Keratinocyte (primary cell): Measurements from ENCODE around the gene DHX36. TPM values are rescaled to one million over a fixed set of nuclear protein-coding genes. Genes with fewer than 3 reads are reported as not detected.

Source experiments
- DNase-seq: peaks from one replicate; pipeline ENCODE4 v3.0.0-alpha.2; 2011; ENCODE audit warnings: low read depth, missing footprints, low spot score
- FAIRE-seq: peaks from 2 replicates; lab custom pipeline; 2011; peaks lifted over from hg19 to GRCh38; lab: Jason Lieb, UNC
- H2AFZ ChIP-seq: 2 replicates; pipeline ENCODE4 v1.6.0; 2012; ENCODE audit warnings: low read length, control low read depth, inconsistent platforms; ENCODE audit not compliant: control insufficient read depth
- H3K27ac ChIP-seq: 2 replicates; pipeline ENCODE4 v1.5.1; 2011; ENCODE audit warnings: low read length; ENCODE audit not compliant: control insufficient read depth, insufficient read depth
- H3K27me3 ChIP-seq: 3 replicates; pipeline ENCODE4 v1.6.0; 2011; ENCODE audit warnings: low read length; ENCODE audit not compliant: control insufficient read depth, insufficient read depth; ENCODE audit errors: extremely low read depth
- H3K36me3 ChIP-seq, 2 experiments: 2 replicates in 1 of 2; 3 replicates in 1 of 2; pipeline ENCODE4 v1.5.1; 2011; ENCODE audit warnings: low read length in 2 of 2, mild to moderate bottlenecking in 1 of 2; ENCODE audit not compliant: control insufficient read depth in 2 of 2, insufficient read depth in 2 of 2; ENCODE audit errors: extremely low read depth in 1 of 2
- H3K4me1 ChIP-seq: 3 replicates; pipeline ENCODE4 v1.5.1; 2011; ENCODE audit warnings: low read length; ENCODE audit not compliant: control insufficient read depth, insufficient read depth; ENCODE audit errors: extremely low read depth
- H3K4me2 ChIP-seq: 3 replicates; pipeline ENCODE4 v1.6.0; 2011; ENCODE audit warnings: low read depth, low read length; ENCODE audit not compliant: control insufficient read depth, insufficient read depth; ENCODE audit errors: extremely low read depth
- H3K4me3 ChIP-seq, 3 experiments: fragments of 200-600 bp in 1 of 3; sonication (generic) in 1 of 3; 2 replicates in 2 of 3; 3 replicates in 1 of 3; pipeline ENCODE4 v1.5.1; 2011 to 2016; ENCODE audit warnings: low read length in 3 of 3, mild to moderate bottlenecking in 3 of 3, control low read depth in 2 of 3, inconsistent platforms in 1 of 3, low read depth in 1 of 3, mixed read lengths in 1 of 3, mixed run types in 1 of 3, moderate library complexity in 1 of 3; ENCODE audit not compliant: control insufficient read depth in 2 of 3, insufficient read depth in 2 of 3; ENCODE audit errors: extremely low read depth in 1 of 3
- H3K79me2 ChIP-seq: 2 replicates; pipeline ENCODE4 v1.6.0; 2012; ENCODE audit warnings: low read length; ENCODE audit not compliant: control insufficient read depth, insufficient read depth
- H3K9ac ChIP-seq: 3 replicates; pipeline ENCODE4 v1.6.0; 2011; ENCODE audit warnings: low read length; ENCODE audit not compliant: control insufficient read depth, insufficient read depth; ENCODE audit errors: extremely low read depth
- H3K9me1 ChIP-seq: 3 replicates; pipeline ENCODE4 v1.6.0; 2011; ENCODE audit warnings: low read length; ENCODE audit not compliant: control insufficient read depth, insufficient read depth; ENCODE audit errors: extremely low read depth
- H3K9me3 ChIP-seq: 2 replicates; pipeline ENCODE4 v1.5.1; 2012; ENCODE audit warnings: low read depth, low read length; ENCODE audit not compliant: control insufficient read depth
- H4K20me1 ChIP-seq: 3 replicates; pipeline ENCODE4 v1.6.0; 2011; ENCODE audit warnings: low read length; ENCODE audit not compliant: control insufficient read depth, insufficient read depth; ENCODE audit errors: extremely low read depth
- EZH2 ChIP-seq: IDR thresholded peaks from one replicate; pipeline ENCODE4 v1.6.1; 2012; ENCODE audit warnings: inconsistent platforms, mild to moderate bottlenecking, low read length, moderate library complexity
- dilution Hi-C: fragments of 300-500 bp; cut with MboI; formaldehyde crosslinking; loops from one replicate; pipeline ENCODE4 v1.7.0; 2020; ENCODE audit warnings: low sequenced_read_pairs; ENCODE audit not compliant: extremely low pct_ligation_motif_present
- polyA plus RNA-seq, 5 experiments: library from polyadenylated mRNA; depleted of rRNA in 3 of 5; stranded (reverse) in 3 of 5; stranded (forward) in 1 of 5; unstranded in 1 of 5; fragments of >200 nt; gene quantifications; 1 replicate in 1 of 5; 2 replicates in 3 of 5; 3 replicates in 1 of 5; pipeline versions ENCODE4 v1.2.1 to v1.2.3, GENCODE V29; 2011 to 2012; ENCODE audit warnings: missing spikeins in 2 of 5, low read depth in 1 of 5, low replicate concordance in 1 of 5
- TF ChIP-seq, protein P1 (sequence below), 3 experiments: IDR thresholded peaks in 1 of 3; conservative IDR thresholded peaks in 1 of 3; optimal IDR thresholded peaks in 1 of 3; 2 replicates in 2 of 3; 3 replicates in 1 of 3; pipeline versions ENCODE3 to v1.5.1; 2011; ENCODE audit warnings: low read length in 3 of 3, mild to moderate bottlenecking in 3 of 3, moderate library complexity in 2 of 3, control low read depth in 1 of 3, inconsistent platforms in 1 of 3; ENCODE audit not compliant: insufficient read depth in 2 of 3; ENCODE audit errors: extremely low read depth in 1 of 3

The DHX36 gene
- polyA plus RNA-seq, 1 donor (not counting 4 experiments of a cell fraction or from before 2014, with no cell fraction given) = 72.3 TPM

DNA sequence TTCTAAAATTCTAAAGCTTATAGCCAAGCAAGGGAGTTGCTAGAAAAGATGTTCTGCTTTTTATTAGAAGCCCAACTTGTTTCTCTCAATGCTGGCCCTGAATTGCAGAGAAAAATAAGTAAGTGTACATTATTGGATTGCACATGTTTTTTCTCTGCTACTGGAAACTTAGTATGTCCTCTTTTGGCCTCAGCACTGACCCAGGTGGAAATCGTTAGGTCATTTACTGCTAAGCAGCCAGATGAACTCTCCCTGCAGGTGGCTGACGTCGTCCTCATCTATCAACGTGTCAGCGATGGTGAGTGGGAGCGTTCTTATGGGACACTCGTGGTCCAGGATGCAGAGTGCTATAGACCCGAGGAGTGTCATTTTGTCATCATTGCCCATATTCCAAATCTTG is 69.8 kb downstream of the DHX36 start:
- Histone ChIP-seq H3K79me2 (no peaks in the 10 kb centered on the region), H3K4me1 (no peaks in the 10 kb centered on the region), H4K20me1 (no peaks in the 10 kb centered on the region), H3K27me3 (no peaks in the 10 kb centered on the region), H3K4me3 (no peak overlapping the region), H3K36me3 (peaks cover 7 to 13% of the 10 kb centered on the region in 2 experiments), H2AFZ (no peak overlapping the region), H3K9me1 (no peaks in the 10 kb centered on the region), H3K9me3 (no peaks in the 10 kb centered on the region), H3K4me2 (no peak overlapping the region), H3K9ac (no peak overlapping the region), H3K27ac (no peak overlapping the region)
- no peak for DNase-seq
- FAIRE-seq = no peak
- dilution Hi-C loops = no loop called here
- TF ChIP-seq, protein P1, sequence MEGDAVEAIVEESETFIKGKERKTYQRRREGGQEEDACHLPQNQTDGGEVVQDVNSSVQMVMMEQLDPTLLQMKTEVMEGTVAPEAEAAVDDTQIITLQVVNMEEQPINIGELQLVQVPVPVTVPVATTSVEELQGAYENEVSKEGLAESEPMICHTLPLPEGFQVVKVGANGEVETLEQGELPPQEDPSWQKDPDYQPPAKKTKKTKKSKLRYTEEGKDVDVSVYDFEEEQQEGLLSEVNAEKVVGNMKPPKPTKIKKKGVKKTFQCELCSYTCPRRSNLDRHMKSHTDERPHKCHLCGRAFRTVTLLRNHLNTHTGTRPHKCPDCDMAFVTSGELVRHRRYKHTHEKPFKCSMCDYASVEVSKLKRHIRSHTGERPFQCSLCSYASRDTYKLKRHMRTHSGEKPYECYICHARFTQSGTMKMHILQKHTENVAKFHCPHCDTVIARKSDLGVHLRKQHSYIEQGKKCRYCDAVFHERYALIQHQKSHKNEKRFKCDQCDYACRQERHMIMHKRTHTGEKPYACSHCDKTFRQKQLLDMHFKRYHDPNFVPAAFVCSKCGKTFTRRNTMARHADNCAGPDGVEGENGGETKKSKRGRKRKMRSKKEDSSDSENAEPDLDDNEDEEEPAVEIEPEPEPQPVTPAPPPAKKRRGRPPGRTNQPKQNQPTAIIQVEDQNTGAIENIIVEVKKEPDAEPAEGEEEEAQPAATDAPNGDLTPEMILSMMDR (optimal IDR thresholded peaks at IDR 0.05 in 1 of 3, IDR thresholded peaks at IDR 0.05 in 1 of 3, conservative IDR thresholded peaks at IDR 0.05 in 1 of 3; ENCODE audit: extremely low read depth in 1 of 3, insufficient read depth in 2 of 3, low read length in 3 of 3) = no peak
- no peak for TF ChIP-seq EZH2

DNA sequence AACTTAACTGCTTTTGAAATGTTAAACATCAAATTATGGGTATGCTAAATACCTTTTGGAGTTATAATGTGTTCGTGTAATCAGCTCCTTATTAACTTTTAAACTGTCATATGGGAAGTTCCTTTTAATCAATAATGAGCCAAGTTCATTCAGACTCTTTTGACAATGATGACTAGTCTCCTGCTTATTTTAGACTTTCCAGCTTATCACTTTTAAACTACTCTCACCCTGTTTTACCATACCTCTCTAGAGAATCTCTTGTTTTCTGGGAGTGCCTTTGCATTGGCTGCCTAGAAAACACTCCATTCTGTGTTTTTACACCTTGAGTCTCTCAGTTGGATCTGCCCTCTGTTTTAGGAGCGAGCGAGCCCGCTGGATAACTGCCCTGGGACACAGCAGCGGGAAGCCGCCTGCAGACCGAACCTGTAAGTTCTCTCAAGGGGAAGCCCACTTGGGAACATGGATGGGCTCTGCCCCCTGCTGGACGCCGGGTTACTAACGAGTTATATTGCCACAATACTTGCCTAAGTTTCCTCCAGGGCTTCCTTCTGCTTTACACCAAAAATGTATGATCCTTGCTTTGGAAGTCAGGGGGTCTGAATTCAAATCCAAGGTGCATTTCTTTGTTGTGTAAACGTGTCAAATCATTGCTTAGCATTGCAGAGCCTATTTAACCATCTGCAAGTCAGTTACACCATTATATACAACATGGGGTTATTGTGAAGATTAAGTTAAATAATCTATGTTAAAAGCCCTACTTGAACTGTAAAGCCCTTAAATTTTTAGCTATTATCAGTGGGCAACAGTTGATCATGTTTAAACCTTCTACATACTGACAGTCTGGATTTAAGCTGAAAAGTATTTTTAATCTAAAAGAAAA is 71.3 kb downstream of the DHX36 start:
- DNase-seq = peak; percentile 46
- no peaks in the 10 kb centered on the region for H3K4me1 ChIP-seq
- no peaks in the 10 kb centered on the region for H4K20me1 ChIP-seq
- FAIRE-seq = peak; percentile 71
- H3K27ac ChIP-seq = no peak overlapping the region
- no peaks in the 10 kb centered on the region for H3K9me1 ChIP-seq
- dilution Hi-C loops = no loop called here
- TF ChIP-seq EZH2 = no peak
- TF ChIP-seq, protein P1 (optimal IDR thresholded peaks at IDR 0.05 in 1 of 3, IDR thresholded peaks at IDR 0.05 in 1 of 3, conservative IDR thresholded peaks at IDR 0.05 in 1 of 3; ENCODE audit: extremely low read depth in 1 of 3, insufficient read depth in 2 of 3, low read length in 3 of 3) = peak; percentile 89 to 95 (median 93)
- H3K4me2 ChIP-seq = peak overlapping the region; percentile 43
- no peaks in the 10 kb centered on the region for H3K27me3 ChIP-seq
- H3K4me3 ChIP-seq = no peak overlapping the region
- H3K9me3 ChIP-seq = no peaks in the 10 kb centered on the region
- H2AFZ ChIP-seq = no peak overlapping the region
- H3K36me3 ChIP-seq = peaks cover 4 to 12% of the 10 kb centered on the region in 2 experiments
- no peaks in the 10 kb centered on the region for H3K79me2 ChIP-seq
- H3K9ac ChIP-seq = no peak overlapping the region
